ENCODE results near the gene MINDY4. TPM values are rescaled to one million over a fixed set of nuclear protein-coding genes. Genes with fewer than 3 reads are reported as not detected.

The MINDY4 gene
- total and polyA plus RNA-seq, 9 donors, result 6.9 to 30.3 (median 18.2) TPM

DNA sequence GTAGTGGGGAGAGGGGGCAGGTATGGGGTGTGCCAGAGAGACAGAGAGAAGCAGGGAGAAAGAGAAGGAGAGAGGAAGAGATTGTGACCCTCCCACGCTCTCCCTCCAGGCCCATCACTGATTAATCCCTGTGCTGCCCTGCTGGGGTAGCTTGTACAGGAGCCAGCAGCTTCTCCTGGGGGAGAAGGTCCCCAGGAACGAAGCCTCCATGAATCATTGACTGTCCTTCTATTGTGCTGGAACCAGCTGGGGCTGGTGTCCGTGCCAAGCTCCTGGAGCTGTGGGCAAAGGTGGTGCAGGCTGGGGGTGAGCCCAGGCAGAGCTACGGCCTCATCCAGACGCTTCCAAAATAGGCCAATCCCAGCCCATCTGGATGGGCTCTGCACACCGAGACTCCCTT is 161.3 kb downstream of the MINDY4 start:
- TF ChIP-seq CTCF (IDR thresholded peaks at IDR 0.05) (no peak), POLR2A (IDR thresholded peaks at IDR 0.05) (no peak), EP300 (IDR thresholded peaks at IDR 0.05) (no peak)
- Histone ChIP-seq H3K4me3 (no peak overlapping the region), H3K9me3 (no peaks in the 10 kb centered on the region), H3K36me3 (no peaks in the 10 kb centered on the region), H3K4me1 (ENCODE audit: insufficient read depth) (peaks cover 2% of the 10 kb centered on the region), H3K27me3 (no peaks in the 10 kb centered on the region), H3K27ac (no peak overlapping the region)
- WGBS, 3 donors, result 76 to 88% (median 85%) methylated on average over 6 of the region's 6 CpGs
- no peak for DNase-seq
- intact Hi-C loops (cut with DNase I), result no loop called here

DNA sequence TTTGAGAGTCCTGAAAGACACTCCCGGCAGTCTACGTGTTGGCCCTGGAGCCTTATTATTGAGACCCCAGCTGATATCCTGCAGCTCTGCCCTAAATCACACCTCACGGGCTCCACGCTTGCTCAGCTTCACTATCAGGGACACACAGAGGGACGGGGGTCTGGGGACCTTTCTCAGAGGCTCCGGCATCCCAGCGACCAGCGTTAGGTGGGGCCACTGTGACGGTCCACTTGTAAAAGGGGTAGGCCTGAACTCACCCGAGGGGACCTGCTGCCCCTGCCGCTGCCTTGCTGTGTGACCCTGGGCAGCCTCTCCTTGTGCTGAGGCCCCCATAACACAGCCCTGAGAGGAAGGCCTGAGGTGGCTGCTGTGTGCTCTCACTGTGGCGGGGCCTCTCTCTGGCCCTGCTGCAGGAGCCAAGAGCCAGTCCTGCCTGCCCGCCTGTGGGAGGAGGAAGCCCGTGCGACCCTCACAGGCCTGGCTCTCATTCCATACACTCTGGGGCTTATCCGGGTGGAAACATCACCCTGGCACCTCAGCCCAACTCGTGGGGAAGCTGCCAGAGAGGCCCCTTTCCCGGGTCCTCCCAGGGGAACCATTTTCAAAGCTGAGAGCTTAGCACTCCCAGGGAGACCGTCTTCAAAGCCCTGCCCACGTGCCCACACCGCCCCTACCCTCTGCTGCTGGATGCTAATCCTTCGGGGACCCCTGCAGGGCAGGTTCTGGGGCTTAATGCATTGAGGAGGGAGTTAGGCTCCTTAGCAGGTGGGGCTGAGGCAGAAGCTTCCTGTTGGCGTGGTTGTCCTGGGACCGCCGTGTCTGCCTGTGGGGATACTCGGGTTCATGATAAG is 162.1 kb downstream of the MINDY4 start:
- H3K36me3 ChIP-seq, result no peaks in the 10 kb centered on the region
- peaks cover 3% of the 10 kb centered on the region for H3K4me1 ChIP-seq (ENCODE audit: insufficient read depth)
- no peak overlapping the region for H3K27ac ChIP-seq
- intact Hi-C loops (cut with DNase I), result no loop called here
- no peaks in the 10 kb centered on the region for H3K27me3 ChIP-seq
- H3K4me3 ChIP-seq, result no peak overlapping the region
- TF ChIP-seq EP300 (IDR thresholded peaks at IDR 0.05) (no peak), POLR2A (IDR thresholded peaks at IDR 0.05) (no peak), CTCF (IDR thresholded peaks at IDR 0.05) (no peak)
- DNase-seq, result peak in 1 of 5 donors; percentile 4
- 83 to 87% (median 85%) methylated on average over 26 of the region's 26 CpGs for WGBS, 3 donors
- no peaks in the 10 kb centered on the region for H3K9me3 ChIP-seq

- no peaks in the 10 kb centered on the region for H3K36me3 ChIP-seq
- TF ChIP-seq POLR2A (IDR thresholded peaks at IDR 0.05), result no peak
- TF ChIP-seq EP300 (IDR thresholded peaks at IDR 0.05), result no peak
- no peak for TF ChIP-seq CTCF (IDR thresholded peaks at IDR 0.05)
- intact Hi-C loops (cut with DNase I), result no loop called here
Measured at GRCh38 chr7:30934225-30934624, 163.0 kb downstream of the MINDY4 start.

DNA sequence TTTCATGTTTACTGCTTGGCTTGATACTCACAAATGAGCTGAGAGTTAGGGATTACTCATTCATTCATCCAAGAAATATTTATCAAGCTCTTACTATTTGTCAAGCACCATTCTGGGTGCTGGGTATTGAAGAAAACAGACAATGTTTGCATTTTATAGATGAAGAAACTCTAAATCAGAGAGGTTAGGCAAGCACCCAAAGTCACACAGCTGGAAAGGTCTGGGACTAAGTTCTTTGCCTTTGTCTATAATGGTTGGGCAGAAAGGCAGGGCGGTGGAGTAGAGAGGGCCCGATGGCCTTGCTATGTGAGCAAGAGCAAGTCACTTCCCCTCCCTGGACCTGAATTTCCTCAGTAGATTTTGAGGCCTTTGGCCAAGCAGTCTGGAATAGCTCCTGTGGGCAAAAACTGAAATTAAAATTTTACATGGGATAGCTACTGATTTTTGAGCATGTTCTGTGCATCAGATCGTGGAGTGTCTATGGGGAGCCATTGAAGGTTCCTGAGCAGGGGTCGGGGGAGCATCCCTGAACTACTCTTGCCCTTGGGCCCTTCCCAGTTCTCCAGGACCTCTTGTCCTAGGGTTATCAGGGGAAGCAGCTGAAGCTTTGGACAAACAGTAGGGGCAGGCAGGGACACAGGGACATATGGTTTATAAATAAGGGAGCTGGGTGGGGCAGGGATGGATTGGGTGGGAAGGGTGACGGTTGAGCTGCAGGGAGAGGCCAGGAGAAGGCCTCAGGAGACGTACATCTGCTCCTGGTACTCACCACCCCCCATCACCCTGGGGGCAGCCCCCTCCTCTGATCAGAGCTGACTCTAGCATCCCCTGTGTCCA is 163.7 kb downstream of the MINDY4 start:
- H3K27me3 ChIP-seq, result no peaks in the 10 kb centered on the region
- H3K36me3 ChIP-seq, result no peaks in the 10 kb centered on the region
- H3K27ac ChIP-seq, result no peak overlapping the region
- peaks cover 6% of the 10 kb centered on the region for H3K4me1 ChIP-seq (ENCODE audit: insufficient read depth)
- H3K9me3 ChIP-seq, result no peaks in the 10 kb centered on the region
- 77 to 81% (median 81%) methylated on average over 6 of the region's 6 CpGs for WGBS, 3 donors
- DNase-seq, result no peak
- intact Hi-C loops (cut with DNase I), result no loop called here
- H3K4me3 ChIP-seq, result no peak overlapping the region
- no peak for TF ChIP-seq POLR2A (IDR thresholded peaks at IDR 0.05)
- no peak for TF ChIP-seq CTCF (IDR thresholded peaks at IDR 0.05)
- no peak for TF ChIP-seq EP300 (IDR thresholded peaks at IDR 0.05)

More at GRCh38 chr7:30934225-30934624, 163.0 kb downstream of the MINDY4 start:
- Histone ChIP-seq H3K27me3 (no peaks in the 10 kb centered on the region), H3K4me1 (ENCODE audit: insufficient read depth) (peaks cover 6% of the 10 kb centered on the region), H3K9me3 (no peaks in the 10 kb centered on the region), H3K4me3 (no peak overlapping the region), H3K27ac (no peak overlapping the region)
- no peak for DNase-seq
- WGBS, 3 donors, result 92 to 94% (median 93%) methylated on average over 5 of the region's 5 CpGs
